ENCODE results near the gene ST7.

The ST7 gene

DNA sequence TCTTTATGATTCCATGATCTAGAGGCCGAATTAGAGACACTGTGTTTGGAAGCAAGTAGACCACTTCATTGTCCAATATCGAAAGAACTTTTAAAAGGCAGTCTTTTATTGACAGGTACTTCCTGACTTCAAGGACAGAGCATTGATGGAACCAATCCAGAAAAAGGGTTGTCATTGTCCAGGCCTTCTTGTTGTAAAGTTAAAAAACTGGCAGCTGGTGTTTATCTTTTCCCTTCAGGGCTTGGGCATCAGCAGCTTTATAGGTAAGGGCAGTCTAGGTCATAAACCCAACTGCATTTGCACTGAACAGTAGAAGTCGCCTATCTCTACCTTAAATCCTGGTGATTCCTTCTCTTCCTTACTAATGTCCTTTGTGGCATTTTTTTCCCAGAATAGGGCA is 95.6 kb downstream of the ST7 start:
- TF ChIP-seq, protein P1, sequence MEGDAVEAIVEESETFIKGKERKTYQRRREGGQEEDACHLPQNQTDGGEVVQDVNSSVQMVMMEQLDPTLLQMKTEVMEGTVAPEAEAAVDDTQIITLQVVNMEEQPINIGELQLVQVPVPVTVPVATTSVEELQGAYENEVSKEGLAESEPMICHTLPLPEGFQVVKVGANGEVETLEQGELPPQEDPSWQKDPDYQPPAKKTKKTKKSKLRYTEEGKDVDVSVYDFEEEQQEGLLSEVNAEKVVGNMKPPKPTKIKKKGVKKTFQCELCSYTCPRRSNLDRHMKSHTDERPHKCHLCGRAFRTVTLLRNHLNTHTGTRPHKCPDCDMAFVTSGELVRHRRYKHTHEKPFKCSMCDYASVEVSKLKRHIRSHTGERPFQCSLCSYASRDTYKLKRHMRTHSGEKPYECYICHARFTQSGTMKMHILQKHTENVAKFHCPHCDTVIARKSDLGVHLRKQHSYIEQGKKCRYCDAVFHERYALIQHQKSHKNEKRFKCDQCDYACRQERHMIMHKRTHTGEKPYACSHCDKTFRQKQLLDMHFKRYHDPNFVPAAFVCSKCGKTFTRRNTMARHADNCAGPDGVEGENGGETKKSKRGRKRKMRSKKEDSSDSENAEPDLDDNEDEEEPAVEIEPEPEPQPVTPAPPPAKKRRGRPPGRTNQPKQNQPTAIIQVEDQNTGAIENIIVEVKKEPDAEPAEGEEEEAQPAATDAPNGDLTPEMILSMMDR (conservative IDR thresholded peaks at IDR 0.05; ENCODE audit: control insufficient read depth, insufficient read depth, low read depth, low read length): no peak
- no peak for DNase-seq (ENCODE audit: low read depth)
- no peak overlapping the region for H3K4me3 ChIP-seq (ENCODE audit: control insufficient read depth, low read depth, low read length)

DNA sequence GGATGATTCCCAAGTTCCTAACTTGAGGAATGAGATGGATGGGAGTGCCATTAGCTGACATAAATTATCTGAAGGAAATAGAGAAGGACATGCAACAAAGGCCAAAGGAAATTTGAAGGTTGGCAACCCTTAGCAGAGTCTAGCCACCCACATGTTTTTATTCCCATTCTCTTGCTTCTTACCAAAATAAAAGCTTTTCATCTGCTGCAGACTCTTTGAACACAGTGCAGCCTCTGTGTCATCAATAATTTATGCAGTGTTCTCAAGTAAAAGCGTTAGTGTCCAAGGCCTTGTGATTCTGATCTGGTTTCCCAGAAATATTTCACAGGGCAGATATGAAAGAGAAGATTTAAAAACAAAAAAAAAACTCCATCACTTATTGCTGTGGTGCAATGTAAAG is 98.5 kb downstream of the ST7 start:
- TF ChIP-seq, protein P1 (conservative IDR thresholded peaks at IDR 0.05; ENCODE audit: control insufficient read depth, insufficient read depth, low read depth, low read length): no peak
- peak; percentile 39 for DNase-seq (ENCODE audit: low read depth)
- H3K4me3 ChIP-seq (ENCODE audit: control insufficient read depth, low read depth, low read length): no peak overlapping the region

DNA sequence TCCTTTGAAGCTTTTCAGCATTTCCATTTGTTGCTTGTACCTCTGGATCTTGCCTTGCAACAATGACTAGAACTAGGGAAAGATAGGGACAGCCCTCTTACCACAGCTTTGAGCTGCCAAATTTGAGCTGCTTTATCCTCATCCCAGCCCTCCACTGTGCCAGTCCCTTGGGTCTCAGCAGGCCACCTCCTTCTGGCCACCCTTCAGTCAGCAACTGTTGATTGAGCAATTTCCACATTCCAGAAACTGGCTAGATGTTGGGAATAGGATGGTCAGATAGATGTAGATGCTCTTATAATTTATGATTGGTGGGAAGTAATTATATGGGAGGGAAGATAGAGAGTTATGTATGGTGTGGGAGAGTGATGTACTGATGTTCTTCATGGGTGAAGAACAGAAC is 100.1 kb downstream of the ST7 start:
- no peak overlapping the region for H3K4me3 ChIP-seq (ENCODE audit: control insufficient read depth, low read depth, low read length)
- DNase-seq (ENCODE audit: low read depth): no peak
- TF ChIP-seq, protein P1 (conservative IDR thresholded peaks at IDR 0.05; ENCODE audit: control insufficient read depth, insufficient read depth, low read depth, low read length): no peak

DNA sequence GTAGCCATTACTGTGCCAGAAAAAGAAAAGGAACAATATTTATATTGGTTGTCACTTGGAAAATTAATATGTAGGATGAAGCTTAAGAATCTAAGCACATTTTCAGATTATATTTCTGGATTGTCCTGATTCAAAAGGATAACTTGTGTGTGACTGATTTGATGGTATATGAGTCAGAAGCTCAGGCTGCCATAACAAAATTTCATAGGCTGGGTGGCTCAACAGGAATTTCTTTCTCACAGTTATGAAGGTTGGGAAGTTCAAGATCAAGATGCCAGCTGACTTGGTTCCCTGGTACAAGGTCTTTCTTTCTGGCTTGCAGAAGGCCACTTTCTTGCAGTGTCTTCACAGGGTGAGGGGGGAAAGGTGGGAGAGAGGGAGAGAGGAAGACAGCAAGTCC is 108.5 kb downstream of the ST7 start:
- TF ChIP-seq, protein P1 (conservative IDR thresholded peaks at IDR 0.05; ENCODE audit: control insufficient read depth, insufficient read depth, low read depth, low read length): no peak
- DNase-seq (ENCODE audit: low read depth): peak; percentile 48
- H3K4me3 ChIP-seq (ENCODE audit: control insufficient read depth, low read depth, low read length): no peak overlapping the region

DNA sequence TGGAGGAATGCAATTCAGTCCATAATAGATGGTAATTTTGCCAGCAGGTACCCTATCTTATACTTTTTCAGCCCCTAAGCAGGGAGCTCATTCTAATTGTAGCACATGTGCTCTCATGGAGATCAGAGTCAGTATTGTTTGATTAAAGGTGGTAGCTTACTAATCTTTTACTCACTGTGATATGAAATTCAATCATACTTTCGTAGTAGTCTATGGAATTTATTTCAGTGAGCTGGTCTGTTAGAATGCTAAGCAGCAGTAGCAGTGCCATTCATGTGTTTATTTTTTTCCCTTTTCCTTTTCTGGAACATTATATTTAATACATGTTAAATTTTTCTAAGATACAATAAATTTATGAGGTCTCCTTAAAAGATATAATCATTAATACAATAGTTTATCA is 109.0 kb downstream of the ST7 start:
- H3K4me3 ChIP-seq (ENCODE audit: control insufficient read depth, low read depth, low read length): no peak overlapping the region
- TF ChIP-seq, protein P1 (conservative IDR thresholded peaks at IDR 0.05; ENCODE audit: control insufficient read depth, insufficient read depth, low read depth, low read length): no peak

DNA sequence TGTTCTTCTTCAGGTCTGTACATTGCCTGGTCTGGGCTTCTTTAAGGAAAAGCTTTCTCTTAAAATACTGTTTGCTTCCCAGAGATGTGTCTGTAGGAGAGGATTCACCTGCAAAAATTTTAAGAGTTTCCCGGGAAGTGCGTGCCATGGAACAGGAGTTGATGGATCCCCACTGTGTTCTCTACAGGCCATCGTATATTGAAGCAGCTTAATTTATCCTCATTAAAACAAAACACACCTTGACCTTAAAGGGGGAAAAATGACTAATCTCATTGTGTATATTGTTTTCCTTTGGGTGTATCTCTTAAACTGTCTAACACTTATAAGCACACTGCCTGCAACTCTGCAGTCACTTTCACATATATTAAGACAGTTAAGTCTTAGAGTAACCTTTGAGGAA is 111.4 kb downstream of the ST7 start:
- H3K4me3 ChIP-seq (ENCODE audit: control insufficient read depth, low read depth, low read length): no peak overlapping the region
- DNase-seq (ENCODE audit: low read depth): no peak
- TF ChIP-seq, protein P1 (conservative IDR thresholded peaks at IDR 0.05; ENCODE audit: control insufficient read depth, insufficient read depth, low read depth, low read length): no peak

More for the DNA sequence above, 109.0 kb downstream of the ST7 start:
- no peak for DNase-seq (ENCODE audit: low read depth)

DNA sequence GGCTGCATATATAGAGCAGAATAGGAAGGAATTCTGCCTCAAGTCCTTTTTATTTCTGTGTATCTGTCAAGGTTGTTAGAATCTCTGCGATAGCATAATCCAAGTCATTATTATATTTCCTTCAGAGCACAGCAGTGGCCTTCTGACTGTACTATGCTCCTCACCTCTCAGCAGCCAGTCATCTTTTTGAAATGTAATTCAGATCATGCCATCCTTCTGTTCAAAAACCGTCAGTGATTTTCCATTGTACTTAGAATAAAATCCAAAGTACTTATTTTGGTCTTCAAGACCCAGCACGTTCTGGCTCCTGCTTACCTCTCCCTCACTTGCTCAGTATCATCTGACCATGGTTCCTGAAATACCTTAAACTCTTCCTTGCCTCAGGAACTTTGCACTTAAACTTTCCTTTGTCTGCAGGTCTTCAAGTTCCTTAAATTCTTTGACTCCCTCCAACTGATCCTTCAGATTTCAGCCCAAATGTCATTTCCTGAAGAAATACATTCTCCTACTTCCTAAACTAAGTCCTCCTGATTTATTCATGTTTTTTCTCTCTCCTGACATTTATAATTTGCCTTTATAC is 112.4 kb downstream of the ST7 start:
- TF ChIP-seq, protein P1 (conservative IDR thresholded peaks at IDR 0.05; ENCODE audit: control insufficient read depth, insufficient read depth, low read depth, low read length): no peak
- no peak overlapping the region for H3K4me3 ChIP-seq (ENCODE audit: control insufficient read depth, low read depth, low read length)
- no peak for DNase-seq (ENCODE audit: low read depth)
